Tibial nerve (tissue), 4 donors: ENCODE measurements around the gene SPATA17. TPM values are rescaled to one million over a fixed set of nuclear protein-coding genes. Genes with fewer than 3 reads are reported as not detected.

Experiments
- DNase-seq, 2 donors: peaks; one replicate each; pipeline ENCODE4 v3.0.0-alpha.2; 2019; ENCODE audit warnings: low spot score in 2 of 2
- H3K27ac ChIP-seq, 4 donors: fragments of 200-600 bp; sonication (generic) in 3 of 4; one replicate each; pipeline ENCODE4 v1.5.1; 2017 to 2019; ENCODE audit warnings: mild to moderate bottlenecking in 1 of 4
- H3K27me3 ChIP-seq, 2 donors: fragments of 200-600 bp; sonication (generic) in 1 of 2; one replicate each; pipeline versions ENCODE4 v1.5.1 to v1.6.0; 2017 to 2019
- H3K36me3 ChIP-seq, 3 donors: fragments of 200-600 bp; sonication (generic); one replicate each; pipeline ENCODE4 v1.5.1; 2018 to 2019
- H3K4me1 ChIP-seq, 4 donors: fragments of 200-600 bp; sonication (generic) in 3 of 4; one replicate each; pipeline ENCODE4 v1.5.1; 2017 to 2019
- H3K4me3 ChIP-seq, 4 donors: fragments of 200-600 bp; sonication (generic) in 3 of 4; one replicate each; pipeline ENCODE4 v1.5.1; 2017 to 2019; ENCODE audit warnings: mild to moderate bottlenecking in 1 of 4, moderate library complexity in 1 of 4
- H3K9me3 ChIP-seq, 4 donors: fragments of 200-600 bp; sonication (generic) in 3 of 4; one replicate each; pipeline ENCODE4 v1.5.1; 2017 to 2019
- CTCF ChIP-seq, 5 experiments: fragments of 200-600 bp in 3 of 5; fragments of 450-650 bp in 2 of 5; sonication (generic) in 3 of 5; IDR thresholded peaks; one replicate each; pipeline ENCODE4 v1.5.1; 2016 to 2019; ENCODE audit warnings: antibody characterized with exemption in 5 of 5, mild to moderate bottlenecking in 3 of 5, moderate library complexity in 2 of 5
- EP300 ChIP-seq, 2 donors: sonication (generic); formaldehyde crosslinking; IDR thresholded peaks; one replicate each; pipeline ENCODE4 v1.6.1; 2017; ENCODE audit warnings: antibody characterized with exemption in 2 of 2, mild to moderate bottlenecking in 1 of 2
- POLR2A ChIP-seq, 2 donors: fragments of 450-650 bp; IDR thresholded peaks; one replicate each; pipeline ENCODE4 v1.6.1; 2017; ENCODE audit warnings: antibody characterized with exemption in 2 of 2, mild to moderate bottlenecking in 2 of 2, moderate library complexity in 2 of 2
- WGBS, 2 donors: methylation state at CpG; one replicate each; pipeline ENCODE4 v1.1.5; 2018; 5-methylcytosine and 5-hydroxymethylcytosine counted together
- total RNA-seq, 4 donors: library from RNA; depleted of rRNA; stranded (reverse); fragments of >200 nt; gene quantifications; one replicate each; pipeline ENCODE4 v1.1.0, GENCODE V29; 2016

Gene SPATA17
- total RNA-seq, 4 donors from 2014 or later = 0.44 to 1.5 (median 0.91) TPM

- no peaks in the 10 kb centered on the region for H3K36me3 ChIP-seq
- TF ChIP-seq CTCF (IDR thresholded peaks at IDR 0.05) (no peak), EP300 (IDR thresholded peaks at IDR 0.05) (no peak), POLR2A (IDR thresholded peaks at IDR 0.05) (no peak)
- no peaks in the 10 kb centered on the region for H3K9me3 ChIP-seq
These were observed 245.8 kb downstream of the SPATA17 start for GRCh38 chr1:217876896-217877295.

GRCh38 chr1:217881131-217881543, 250.0 kb downstream of the SPATA17 start:
- no peaks in the 10 kb centered on the region for H3K36me3 ChIP-seq
- H3K27me3 ChIP-seq = no peaks in the 10 kb centered on the region
- no peak overlapping the region for H3K27ac ChIP-seq
- TF ChIP-seq EP300 (IDR thresholded peaks at IDR 0.05) (no peak), CTCF (IDR thresholded peaks at IDR 0.05) (no peak), POLR2A (IDR thresholded peaks at IDR 0.05) (no peak)
- H3K4me1 ChIP-seq = no peaks in the 10 kb centered on the region
- no peak for DNase-seq
- H3K4me3 ChIP-seq = no peak overlapping the region
- H3K9me3 ChIP-seq = no peaks in the 10 kb centered on the region

More at GRCh38 chr1:217876896-217877295, 245.8 kb downstream of the SPATA17 start:
- WGBS, 2 donors = 79 to 88% methylated on average over 5 of the region's 5 CpGs
- no peak overlapping the region for H3K4me3 ChIP-seq
- no peak overlapping the region for H3K27ac ChIP-seq
- no peaks in the 10 kb centered on the region for H3K27me3 ChIP-seq
- no peaks in the 10 kb centered on the region for H3K4me1 ChIP-seq
- no peak for DNase-seq

GRCh38 chr1:217881607-217882332, 250.6 kb downstream of the SPATA17 start:
- Histone ChIP-seq H3K27ac (no peak overlapping the region), H3K27me3 (no peaks in the 10 kb centered on the region), H3K4me1 (no peaks in the 10 kb centered on the region), H3K9me3 (no peaks in the 10 kb centered on the region), H3K36me3 (no peaks in the 10 kb centered on the region), H3K4me3 (no peak overlapping the region)
- no peak for TF ChIP-seq CTCF (IDR thresholded peaks at IDR 0.05)
- TF ChIP-seq POLR2A (IDR thresholded peaks at IDR 0.05) = no peak
- no peak for TF ChIP-seq EP300 (IDR thresholded peaks at IDR 0.05)
- DNase-seq = no peak
- WGBS, 2 donors = 57 to 60% methylated on average over 5 of the region's 5 CpGs

GRCh38 chr1:217885181-217885580, 254.0 kb downstream of the SPATA17 start:
- WGBS, 2 donors = 74 to 84% methylated on average over 3 of the region's 3 CpGs

More at GRCh38 chr1:217885181-217885580, 254.0 kb downstream of the SPATA17 start:
- H3K27ac ChIP-seq = no peak overlapping the region
- TF ChIP-seq POLR2A (IDR thresholded peaks at IDR 0.05) (no peak), EP300 (IDR thresholded peaks at IDR 0.05) (no peak), CTCF (IDR thresholded peaks at IDR 0.05) (no peak)
- H3K9me3 ChIP-seq = no peaks in the 10 kb centered on the region
- H3K4me3 ChIP-seq = no peak overlapping the region
- no peaks in the 10 kb centered on the region for H3K36me3 ChIP-seq
- no peaks in the 10 kb centered on the region for H3K4me1 ChIP-seq
- no peaks in the 10 kb centered on the region for H3K27me3 ChIP-seq
- no peak for DNase-seq
